DMS53 treated with DMSO at 0.1 percent for 48 hours (cell line): ENCODE results near the gene SLC4A8.
"Not testable (repeated sequence)": the region's sequence is repeated elsewhere in the genome, so short reads cannot be mapped to it uniquely, and the experiment has no call there.

ENCODE experiments used
- DNase-seq: peaks from one replicate; lab custom pipeline; 2025; ENCODE audit not compliant: unreplicated experiment; lab: John Stamatoyannopoulos, UW

Gene SLC4A8

DNA sequence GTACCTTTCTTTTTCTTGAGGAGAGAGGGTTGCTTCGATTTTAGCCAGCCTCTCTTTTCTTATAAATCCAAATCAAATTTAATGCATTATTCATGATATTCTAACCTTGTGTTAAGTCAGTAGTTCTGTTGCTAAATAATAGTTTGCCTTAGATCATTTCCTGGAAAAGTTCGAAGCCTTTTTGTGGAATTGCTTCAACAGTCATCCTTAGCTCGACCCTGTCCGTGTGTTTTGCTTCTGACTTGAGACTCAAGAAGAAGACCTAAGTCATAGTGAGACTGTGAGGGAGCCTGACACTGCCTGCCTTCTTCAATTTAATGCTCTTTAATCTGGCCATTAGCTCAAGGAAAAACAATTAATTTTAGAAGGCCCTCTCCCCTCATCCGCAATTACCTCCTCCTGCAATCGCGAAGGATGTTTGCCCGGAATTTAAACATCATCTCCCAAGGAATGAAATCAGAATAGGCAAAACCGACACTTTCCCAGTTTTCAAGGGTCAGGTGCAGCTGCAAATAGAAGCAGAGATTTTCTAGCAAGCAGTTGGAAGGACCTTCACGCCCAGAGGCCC is 453 bp upstream of the SLC4A8 start:
- DNase-seq: no peak

DNA sequence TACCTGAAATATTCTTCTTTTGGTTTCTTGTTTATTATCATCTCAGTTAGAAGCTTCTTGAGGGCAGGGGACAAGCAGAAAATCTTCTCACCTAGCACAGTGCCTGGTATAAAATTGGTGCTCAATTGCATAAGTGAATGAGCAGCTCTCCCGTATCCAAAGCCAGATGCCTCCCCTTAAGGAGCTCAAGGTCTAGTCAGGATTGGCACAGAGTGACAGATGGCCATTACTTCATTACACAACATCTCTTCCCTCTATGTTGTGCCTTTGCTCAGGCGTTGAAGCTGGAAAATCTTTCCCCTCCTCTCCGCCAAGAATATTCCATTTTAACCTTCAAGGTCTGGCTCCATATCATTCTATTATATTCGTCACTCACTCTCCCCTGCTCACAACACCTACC is 3.6 kb downstream of the SLC4A8 start:
- no peak for DNase-seq

DNA sequence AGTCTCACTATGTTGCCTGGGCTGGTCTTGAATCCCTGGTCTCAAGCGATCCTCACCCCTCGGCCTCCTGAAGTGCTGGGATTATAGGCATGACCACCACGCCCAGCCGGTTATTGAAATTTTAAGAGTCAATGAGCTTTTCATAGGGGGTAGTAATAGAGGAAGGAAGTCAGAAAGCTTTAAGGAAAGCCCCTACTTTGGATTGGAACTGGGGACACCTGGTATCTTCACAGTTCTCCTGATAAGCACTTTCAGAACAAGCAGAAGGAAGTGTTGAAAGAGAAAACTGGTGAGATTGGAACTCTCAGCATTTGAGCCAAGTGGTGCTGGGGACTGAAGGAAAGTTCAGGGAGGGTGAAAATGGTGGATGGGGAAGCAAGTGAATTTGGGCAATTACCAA is 5.1 kb downstream of the SLC4A8 start:
- DNase-seq: no peak

DNA sequence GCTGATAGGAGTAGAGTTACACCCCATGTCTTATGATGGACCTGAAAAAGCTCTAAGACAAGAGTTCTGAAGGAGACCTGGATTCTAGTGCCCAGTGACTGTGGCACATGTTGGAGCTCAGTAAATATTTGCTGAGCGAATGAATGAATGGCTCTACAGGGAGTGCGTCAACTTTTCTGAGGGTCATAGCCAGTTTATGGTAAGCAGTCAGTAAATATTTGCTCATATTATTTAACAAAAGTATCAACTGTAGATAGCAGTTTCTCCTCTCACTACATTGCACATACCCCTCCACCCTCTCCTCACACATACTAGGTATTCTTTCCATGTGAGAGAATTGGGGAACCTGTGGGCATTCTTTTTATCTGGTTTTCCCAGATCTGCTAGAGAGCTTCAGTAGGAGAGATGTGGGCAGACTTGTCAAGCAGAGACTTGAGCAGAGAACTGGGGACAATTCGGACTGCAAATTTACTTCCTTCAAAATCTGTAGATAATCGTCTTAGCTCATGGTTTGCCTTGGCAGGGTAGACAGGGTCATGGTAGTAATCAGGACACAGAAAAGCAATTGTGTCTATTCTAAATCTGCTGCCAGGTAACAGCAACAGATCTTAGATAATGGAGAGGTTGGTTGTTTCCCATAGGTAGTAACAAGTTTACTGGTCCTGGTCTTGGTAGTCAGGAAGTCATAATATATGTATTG is 5.7 kb downstream of the SLC4A8 start:
- DNase-seq: peak; percentile 97

DNA sequence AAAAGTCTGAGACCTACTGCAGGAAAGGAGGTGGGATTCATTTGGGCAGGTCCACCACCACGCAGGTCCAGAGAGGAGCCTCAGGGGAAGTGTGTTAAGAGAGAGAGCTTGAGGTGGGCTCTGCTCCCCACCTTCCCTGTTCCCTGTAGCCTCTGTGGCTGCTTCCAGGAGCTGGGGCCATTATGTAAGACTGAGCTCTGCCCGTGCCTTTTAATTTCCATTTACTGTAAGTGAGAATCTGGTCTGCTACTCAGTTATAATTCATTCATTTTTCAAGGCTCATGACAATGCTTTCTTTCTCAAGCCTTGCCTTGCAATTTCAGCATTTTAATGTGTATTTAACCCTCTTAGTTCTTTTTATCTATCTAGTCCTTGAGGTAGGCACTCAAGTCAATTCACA is 8.3 kb downstream of the SLC4A8 start:
- DNase-seq: no peak

DNA sequence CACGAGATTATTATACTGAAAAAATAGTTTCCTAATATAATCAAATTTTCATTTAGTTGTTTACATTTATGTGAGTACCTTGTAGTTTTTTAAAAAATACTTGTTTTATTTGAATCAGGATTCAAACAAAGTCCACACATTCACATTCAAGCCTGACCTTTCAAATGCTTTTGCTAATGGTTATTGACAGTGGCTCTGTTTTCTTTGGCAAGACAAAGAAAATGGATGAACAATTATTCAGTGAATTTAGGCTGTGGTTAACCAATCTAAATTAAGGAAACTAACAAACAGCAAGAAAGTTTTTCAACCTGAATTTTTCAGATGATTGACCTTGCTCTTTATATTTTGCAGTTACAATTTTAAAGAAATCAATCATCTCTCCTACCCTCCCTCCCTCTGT is 9.7 kb downstream of the SLC4A8 start:
- no peak for DNase-seq

DNA sequence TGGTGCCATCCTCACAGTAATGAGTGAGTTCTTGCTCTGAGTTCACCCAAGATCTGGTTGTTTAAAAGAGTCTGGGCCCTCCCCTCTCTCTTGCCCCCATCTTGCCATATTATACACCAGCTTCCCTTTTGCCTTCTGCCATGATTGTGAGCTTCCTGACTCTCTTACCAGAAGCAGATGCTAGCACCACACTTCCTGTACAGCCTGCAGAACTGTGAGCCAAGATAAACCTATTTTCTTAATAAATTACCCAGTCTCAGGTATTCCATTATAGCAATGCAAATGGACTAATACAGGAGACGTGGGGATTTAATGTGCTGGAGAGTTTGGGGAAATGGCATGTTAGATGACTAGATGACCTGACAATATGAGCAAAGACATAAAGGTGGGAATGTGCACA is 12.8 kb downstream of the SLC4A8 start:
- DNase-seq: no peak

DNA sequence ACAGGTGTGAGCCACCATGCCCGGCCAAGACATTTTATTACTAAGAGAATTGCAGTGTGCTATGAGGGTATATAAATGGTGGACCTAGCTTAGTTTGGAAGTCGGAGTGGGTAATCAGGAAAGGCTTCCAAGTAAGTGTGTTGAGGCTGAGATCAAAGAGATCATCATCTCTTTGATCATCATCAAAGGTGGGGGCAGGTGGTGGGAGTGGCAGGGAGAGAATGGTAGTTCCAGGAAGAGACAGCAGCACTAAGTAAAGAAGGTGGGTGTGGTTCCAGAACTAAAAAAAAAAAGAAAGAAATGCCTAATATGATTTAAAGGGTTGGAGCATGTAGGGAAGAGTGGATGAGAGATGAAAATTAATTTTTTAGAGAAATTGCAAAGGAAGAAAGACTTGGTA is 14.7 kb downstream of the SLC4A8 start:
- no peak for DNase-seq

DNA sequence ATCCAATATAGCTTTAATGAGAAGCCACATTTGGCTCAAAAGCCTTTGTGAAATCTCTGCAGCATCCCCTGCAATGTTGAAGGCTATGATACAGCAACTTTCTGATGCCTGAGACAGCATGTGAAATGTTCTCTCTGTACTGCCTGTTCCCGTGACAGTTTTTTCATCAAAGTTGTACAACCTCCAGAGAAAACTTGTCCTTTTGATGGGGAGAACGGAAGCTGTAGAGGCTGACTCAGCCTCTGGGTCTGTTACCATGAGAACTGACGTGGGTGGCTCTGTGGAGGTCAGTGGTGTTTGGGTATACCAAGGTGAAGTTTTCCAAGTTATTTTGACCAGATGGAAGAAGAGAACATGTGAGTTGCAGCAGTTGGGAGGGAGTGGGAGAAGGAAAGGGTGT is 17.0 kb downstream of the SLC4A8 start:
- DNase-seq: no peak

DNA sequence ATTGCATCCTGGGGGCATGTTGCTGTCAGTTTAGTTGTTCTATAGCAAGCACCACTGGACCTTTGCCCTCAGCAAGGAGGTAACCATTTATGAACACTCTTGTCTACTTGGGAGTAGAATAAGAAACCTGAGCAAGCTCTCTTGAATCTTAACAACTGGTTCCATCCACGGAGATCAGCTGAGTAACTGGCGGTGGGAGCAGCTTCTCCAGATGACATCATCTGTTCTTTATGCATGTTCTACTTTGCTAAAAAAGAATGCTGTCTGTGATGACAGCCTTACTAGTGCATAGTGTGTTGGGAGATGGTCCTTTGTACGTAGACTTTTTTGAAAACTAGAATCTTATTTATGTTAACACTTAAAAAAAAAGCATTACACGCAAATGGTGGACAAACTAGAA is 17.7 kb downstream of the SLC4A8 start:
- no peak for DNase-seq

DNA sequence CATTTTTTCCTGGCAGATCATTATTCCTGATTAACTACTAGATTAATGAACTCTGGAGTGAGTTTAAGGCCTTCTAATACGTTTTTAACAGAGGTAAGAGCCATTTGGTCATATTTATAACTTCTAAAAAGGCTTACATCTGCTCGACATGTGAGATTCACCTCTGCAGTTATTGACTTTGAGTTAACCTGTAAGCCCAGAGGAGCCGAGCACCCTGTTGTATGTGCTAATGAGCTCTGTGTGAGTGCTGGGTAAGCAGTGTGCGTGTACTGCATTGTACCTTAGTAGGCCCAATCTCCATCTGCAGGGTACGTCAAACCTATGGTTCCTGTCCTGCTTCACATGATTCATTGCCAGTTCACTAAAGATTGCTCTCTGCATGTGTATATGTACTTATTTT is 18.9 kb downstream of the SLC4A8 start:
- DNase-seq: no peak

DNA sequence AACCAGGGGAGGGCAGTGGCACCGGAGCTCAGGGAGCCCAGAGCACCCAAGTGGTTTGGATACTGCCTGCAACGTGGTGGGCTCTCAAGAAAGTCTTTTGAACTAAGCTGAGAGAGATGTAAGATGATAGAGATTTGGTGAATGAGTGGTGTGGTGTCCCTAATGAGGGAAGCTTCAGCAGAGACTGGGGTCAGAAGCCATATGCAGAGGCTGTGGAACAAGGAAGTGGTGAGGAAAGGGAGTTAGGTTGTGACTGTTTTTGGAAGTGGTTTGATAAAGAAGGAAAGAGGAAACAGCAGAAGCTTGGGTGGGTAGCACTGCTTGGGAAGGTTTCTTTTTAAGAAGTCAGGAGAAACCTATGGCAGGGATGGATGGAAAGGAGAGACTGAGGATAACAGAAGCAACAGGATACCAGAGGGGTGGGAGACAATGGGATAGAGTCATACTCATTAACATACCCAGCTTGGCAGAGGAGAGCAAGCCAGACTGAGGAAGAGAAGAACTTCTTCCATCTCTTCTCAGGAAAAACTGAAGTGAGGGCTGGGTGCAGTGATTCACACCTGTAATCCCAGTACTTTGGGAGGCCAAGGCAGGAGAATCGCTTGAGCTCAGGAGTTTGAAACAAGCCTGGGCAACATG is 24.1 kb downstream of the SLC4A8 start:
- DNase-seq: no peak

DNA sequence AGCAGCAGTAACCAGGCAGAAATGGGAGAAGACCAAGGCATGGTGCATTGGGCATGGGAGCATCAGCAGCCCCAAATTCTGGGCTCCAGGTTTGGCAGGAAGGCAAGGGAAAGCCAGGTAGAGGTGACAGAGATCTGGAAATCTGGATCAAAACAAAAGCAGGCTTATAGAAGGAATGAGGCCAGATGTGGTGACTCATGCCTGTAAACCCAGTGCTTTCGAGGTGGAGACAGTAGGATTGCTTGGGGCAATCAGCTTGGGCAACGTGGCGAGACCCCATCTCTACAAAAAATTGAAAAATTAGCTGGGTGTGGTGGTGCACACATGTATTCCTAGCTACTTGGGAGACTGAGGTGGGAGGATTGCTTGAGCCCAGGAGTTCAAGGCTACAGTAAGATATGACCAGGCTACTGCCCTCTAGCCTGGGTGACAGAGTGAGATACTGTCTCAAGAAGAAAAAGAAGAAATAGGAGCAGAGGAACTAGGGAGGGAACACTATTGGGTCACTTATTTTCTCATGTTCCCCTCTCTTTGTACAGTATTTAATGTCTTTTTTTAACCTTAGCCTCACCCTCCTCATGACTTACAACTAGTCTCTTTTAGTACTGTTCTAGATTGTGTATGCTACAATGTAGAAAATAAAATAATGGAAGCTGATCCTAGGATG is 25.1 kb downstream of the SLC4A8 start:
- no peak for DNase-seq

DNA sequence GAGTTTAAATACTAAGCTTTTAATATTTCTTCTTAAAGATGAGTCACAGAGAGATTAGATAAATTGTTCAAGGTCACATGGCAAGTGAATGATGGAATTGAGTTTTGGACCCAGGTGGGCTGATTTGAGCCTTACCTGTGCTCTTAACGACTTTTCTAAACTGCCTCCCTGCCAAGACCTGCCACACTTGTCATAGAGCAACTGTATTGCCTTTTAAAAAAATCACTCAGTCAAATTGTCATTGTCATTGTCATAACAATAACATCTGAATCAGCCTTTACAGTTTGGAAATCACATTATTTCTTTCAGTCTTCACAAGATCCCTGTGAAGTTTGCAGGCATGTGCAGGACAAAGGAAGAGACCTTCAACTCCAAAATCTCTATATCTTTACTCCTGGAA is 25.7 kb downstream of the SLC4A8 start:
- DNase-seq: no peak

DNA sequence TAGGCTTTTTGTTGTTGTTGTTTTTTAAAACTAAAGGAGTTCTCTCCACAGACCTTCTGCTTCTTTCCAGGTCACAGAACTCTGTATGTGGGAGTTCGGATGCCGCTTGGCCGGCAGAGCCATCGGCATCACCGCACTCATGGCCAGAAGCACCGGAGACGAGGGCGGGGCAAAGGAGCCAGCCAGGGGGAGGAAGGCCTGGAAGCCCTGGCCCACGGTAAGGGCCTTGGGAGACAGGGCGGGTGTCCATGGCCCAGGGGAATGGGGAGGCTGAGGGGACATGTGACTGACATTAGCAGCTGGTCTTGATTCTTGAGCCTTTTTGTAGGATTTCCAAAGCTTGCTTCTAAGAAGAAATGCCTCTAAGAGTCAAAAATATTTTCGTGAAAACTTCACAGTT is 26.2 kb downstream of the SLC4A8 start:
- DNase-seq: no peak

DNA sequence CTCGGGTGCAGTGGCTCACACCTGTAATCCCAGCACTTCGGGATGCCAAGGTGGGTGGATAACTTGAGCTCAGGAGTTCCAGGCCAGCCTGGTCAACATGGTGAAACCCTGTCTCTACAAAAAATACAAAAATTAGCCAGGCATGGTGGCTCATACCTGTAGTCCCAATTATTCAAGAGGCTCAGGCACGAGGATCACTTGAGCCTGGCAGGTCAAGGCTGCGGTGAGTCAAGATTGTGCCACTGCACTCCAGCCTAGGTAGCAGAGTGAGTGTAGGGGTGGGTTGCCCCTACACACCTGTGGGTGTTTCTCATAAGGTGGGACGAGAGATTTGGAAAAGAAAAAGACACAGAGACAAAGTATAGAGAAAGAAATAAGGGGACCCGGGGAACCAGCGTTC is 29.4 kb downstream of the SLC4A8 start:
- DNase-seq: not testable (repeated sequence)

DNA sequence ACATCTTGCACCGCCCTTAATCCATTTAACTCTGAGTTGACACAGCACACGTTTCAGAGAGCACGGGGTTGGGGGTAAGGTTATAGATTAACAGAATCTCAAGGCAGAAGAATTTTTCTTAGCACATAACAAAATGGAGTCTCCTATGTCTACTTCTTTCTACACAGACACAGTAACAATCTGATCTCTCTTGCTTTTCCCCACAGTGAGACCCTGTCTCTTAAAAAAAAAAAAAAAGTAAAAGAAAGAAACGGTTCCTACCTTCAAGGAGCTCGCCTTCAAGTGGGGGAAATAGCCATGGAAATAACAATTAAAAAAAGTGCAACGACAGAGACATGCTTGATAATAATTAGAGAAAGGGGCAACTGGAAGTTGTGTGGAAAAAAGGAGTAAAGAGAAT is 30.4 kb downstream of the SLC4A8 start:
- DNase-seq: not testable (repeated sequence)

DNA sequence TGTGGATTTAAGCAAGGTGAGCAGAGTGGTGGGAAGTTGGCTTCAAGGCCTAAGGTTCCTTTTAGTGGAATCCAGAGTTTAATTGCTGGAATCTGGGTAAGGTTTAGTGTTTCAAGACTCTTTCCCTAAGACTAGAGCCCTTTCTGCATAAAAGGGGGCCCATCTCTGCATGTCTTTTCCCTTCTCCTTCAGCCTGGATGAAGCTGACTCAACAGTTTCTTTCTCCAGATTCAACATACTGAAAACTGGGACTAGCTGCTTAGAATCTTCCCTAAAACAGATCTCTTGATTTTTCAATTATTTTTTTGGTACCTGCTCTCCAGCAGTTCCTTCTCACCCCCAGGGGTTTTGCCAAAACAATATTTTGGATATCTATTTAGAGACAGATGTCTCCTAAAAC is 34.0 kb downstream of the SLC4A8 start:
- no peak for DNase-seq

DNA sequence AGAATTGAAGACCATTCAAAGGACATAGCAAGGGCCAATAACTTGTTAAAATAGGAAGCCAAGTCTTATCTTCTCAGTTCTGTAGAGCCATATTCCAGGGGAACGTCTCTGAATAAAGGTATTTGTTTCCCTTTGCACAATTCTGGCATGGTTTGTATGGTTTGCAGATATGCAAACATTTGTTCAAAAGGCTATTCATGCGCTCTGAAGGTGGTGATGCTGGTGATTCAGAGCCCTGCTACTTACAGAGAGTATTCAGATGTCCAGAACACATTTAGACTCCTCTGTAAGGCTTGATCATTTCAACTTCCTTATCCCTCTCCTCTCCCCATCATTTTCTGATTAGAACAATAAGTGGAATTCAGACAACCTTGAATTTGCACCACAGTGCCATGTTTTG is 35.9 kb downstream of the SLC4A8 start:
- peak; percentile 62 for DNase-seq

DNA sequence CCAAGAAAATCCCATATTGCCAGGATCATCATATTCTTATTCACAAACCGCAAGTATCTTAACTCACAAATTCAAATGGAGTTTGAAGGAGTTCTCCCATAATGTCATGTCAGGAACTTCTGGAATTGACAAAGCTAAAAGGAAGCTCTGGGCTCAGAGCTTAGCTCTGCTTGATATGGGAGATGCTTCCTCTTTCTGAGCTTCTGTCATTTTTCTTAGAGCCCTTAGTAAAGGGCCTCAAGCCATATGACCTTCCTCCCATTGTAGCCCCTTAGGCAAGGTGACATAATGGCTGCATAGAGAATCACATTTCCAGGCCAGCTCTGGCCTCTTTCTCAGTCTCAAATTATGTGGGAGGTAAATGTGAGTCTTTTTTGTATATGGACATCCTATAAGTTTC is 40.9 kb downstream of the SLC4A8 start:
- DNase-seq: no peak

DNA sequence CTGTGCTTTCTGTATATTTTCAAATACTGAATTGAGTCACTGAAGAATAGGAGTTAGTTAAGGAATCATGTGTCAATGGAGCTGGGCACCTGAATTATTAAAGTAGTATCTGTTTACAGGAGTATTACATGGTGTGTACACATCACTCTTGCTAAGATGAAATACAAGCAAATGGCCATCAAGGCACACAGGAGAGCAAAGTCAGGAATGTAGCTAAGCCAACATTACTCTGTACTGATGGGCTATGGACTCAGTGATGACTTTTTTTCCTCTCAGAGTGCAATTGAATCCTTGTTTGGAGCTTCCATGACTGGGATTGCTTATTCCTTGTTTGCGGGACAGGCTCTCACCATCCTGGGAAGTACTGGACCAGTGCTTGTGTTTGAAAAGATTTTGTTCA is 45.5 kb downstream of the SLC4A8 start:
- peak; percentile 85 for DNase-seq
